Measurements from ENCODE around the gene F8.

- TF ChIP-seq EZH2 (IDR thresholded peaks at IDR 0.05; ENCODE audit: insufficient read depth, poor library complexity, severe bottlenecking), result no peak
- no peak for TF ChIP-seq EZH2phosphoT487 (IDR thresholded peaks at IDR 0.05; ENCODE audit: insufficient read depth, low read depth)
Measured at GRCh38 chrX:154805696-154806091, 216.8 kb downstream of the F8 start.
